ENCODE results near the gene CT45A9. TPM values are rescaled to one million over a fixed set of nuclear protein-coding genes. Genes with fewer than 3 reads are reported as not detected.

Gene CT45A9
- total and polyA plus RNA-seq, 4 donors: not detected

- TF ChIP-seq, protein P1, sequence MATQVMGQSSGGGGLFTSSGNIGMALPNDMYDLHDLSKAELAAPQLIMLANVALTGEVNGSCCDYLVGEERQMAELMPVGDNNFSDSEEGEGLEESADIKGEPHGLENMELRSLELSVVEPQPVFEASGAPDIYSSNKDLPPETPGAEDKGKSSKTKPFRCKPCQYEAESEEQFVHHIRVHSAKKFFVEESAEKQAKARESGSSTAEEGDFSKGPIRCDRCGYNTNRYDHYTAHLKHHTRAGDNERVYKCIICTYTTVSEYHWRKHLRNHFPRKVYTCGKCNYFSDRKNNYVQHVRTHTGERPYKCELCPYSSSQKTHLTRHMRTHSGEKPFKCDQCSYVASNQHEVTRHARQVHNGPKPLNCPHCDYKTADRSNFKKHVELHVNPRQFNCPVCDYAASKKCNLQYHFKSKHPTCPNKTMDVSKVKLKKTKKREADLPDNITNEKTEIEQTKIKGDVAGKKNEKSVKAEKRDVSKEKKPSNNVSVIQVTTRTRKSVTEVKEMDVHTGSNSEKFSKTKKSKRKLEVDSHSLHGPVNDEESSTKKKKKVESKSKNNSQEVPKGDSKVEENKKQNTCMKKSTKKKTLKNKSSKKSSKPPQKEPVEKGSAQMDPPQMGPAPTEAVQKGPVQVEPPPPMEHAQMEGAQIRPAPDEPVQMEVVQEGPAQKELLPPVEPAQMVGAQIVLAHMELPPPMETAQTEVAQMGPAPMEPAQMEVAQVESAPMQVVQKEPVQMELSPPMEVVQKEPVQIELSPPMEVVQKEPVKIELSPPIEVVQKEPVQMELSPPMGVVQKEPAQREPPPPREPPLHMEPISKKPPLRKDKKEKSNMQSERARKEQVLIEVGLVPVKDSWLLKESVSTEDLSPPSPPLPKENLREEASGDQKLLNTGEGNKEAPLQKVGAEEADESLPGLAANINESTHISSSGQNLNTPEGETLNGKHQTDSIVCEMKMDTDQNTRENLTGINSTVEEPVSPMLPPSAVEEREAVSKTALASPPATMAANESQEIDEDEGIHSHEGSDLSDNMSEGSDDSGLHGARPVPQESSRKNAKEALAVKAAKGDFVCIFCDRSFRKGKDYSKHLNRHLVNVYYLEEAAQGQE (IDR thresholded peaks at IDR 0.05): no peak
- no peak for TF ChIP-seq RXRA (IDR thresholded peaks at IDR 0.05)
These were observed 21.7 kb upstream of the CT45A9 start, which contains the start of the genes CT45A10 and SAGE1 (continued) for GRCh38 chrX:135893294-135893817.

DNA sequence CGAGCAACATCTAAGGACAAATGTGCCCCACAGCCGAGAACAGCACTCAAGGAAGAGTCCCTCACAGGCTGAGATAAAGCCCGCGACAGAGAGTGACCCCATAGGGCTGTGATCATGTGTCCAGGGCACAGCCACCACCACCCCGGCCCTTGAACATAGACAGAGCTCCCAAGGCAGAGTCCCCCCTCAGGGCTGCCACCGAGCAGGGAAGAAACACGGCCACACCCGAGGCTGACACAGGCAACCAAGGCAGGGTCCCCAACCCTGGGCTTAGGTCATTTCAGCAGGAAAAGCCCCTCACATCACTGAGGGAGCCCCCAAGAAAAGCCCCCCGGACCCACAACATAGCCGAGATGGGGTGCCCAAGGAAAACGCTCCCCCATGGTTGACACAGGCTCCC is 21.2 kb upstream of the CT45A9 start:
- no peak overlapping the region for H3K9ac ChIP-seq (ENCODE audit: low read depth in 1 of 2, low read length in 2 of 2)
- 88% methylated on average over 11 of the region's 11 CpGs for WGBS
- TF ChIP-seq HNF4A (conservative IDR thresholded peaks at IDR 0.05) (no peak), FOXA1 (IDR thresholded peaks at IDR 0.05) (no peak), FOXA2 (IDR thresholded peaks at IDR 0.05) (no peak), RAD21 (IDR thresholded peaks at IDR 0.05) (no peak), EGR1 (IDR thresholded peaks at IDR 0.05; ENCODE audit: low read depth in 2 of 2) (no peak), YY1 (IDR thresholded peaks at IDR 0.05) (no peak), SP1 (IDR thresholded peaks at IDR 0.05) (no peak), HNF4G (IDR thresholded peaks at IDR 0.05) (no peak), GABPA (IDR thresholded peaks at IDR 0.05 in 1 of 2, conservative IDR thresholded peaks at IDR 0.05 in 1 of 2) (no peak), ATF3 (IDR thresholded peaks at IDR 0.05) (no peak), RXRA (IDR thresholded peaks at IDR 0.05) (no peak)
- TF ChIP-seq, protein P1 (IDR thresholded peaks at IDR 0.05): no peak
- TF ChIP-seq, protein P2, sequence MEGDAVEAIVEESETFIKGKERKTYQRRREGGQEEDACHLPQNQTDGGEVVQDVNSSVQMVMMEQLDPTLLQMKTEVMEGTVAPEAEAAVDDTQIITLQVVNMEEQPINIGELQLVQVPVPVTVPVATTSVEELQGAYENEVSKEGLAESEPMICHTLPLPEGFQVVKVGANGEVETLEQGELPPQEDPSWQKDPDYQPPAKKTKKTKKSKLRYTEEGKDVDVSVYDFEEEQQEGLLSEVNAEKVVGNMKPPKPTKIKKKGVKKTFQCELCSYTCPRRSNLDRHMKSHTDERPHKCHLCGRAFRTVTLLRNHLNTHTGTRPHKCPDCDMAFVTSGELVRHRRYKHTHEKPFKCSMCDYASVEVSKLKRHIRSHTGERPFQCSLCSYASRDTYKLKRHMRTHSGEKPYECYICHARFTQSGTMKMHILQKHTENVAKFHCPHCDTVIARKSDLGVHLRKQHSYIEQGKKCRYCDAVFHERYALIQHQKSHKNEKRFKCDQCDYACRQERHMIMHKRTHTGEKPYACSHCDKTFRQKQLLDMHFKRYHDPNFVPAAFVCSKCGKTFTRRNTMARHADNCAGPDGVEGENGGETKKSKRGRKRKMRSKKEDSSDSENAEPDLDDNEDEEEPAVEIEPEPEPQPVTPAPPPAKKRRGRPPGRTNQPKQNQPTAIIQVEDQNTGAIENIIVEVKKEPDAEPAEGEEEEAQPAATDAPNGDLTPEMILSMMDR (IDR thresholded peaks at IDR 0.05; ENCODE audit: low read depth, low read length, missing input control): no peak

More for the DNA sequence above, 21.2 kb upstream of the CT45A9 start:
- H3K36me3 ChIP-seq (ENCODE audit: control insufficient read depth in 4 of 4, insufficient read depth in 3 of 4, low read depth in 1 of 4, low read length in 3 of 4): no peaks in the 10 kb centered on the region
- no peak overlapping the region for H3K27ac ChIP-seq (ENCODE audit: low read depth in 1 of 2, low read length in 2 of 2)
- H3K4me3 ChIP-seq (ENCODE audit: low read depth in 1 of 3, low read length in 3 of 3): no peak overlapping the region
- DNase-seq (ENCODE audit: low spot score): no peak
- H3K4me1 ChIP-seq (ENCODE audit: control insufficient read depth in 4 of 4, insufficient read depth in 4 of 4, low read length in 3 of 4): no peaks in the 10 kb centered on the region
- no peaks in the 10 kb centered on the region for H3K27me3 ChIP-seq (ENCODE audit: control insufficient read depth in 4 of 4, insufficient read depth in 4 of 4, low read length in 3 of 4)
- peaks cover 0 to 2% (median 0%) of the 10 kb centered on the region in 4 donors for H3K9me3 ChIP-seq (ENCODE audit: control insufficient read depth in 4 of 4, low read length in 3 of 4)
